ENCODE results near the gene GLDC.

GLDC gene

DNA sequence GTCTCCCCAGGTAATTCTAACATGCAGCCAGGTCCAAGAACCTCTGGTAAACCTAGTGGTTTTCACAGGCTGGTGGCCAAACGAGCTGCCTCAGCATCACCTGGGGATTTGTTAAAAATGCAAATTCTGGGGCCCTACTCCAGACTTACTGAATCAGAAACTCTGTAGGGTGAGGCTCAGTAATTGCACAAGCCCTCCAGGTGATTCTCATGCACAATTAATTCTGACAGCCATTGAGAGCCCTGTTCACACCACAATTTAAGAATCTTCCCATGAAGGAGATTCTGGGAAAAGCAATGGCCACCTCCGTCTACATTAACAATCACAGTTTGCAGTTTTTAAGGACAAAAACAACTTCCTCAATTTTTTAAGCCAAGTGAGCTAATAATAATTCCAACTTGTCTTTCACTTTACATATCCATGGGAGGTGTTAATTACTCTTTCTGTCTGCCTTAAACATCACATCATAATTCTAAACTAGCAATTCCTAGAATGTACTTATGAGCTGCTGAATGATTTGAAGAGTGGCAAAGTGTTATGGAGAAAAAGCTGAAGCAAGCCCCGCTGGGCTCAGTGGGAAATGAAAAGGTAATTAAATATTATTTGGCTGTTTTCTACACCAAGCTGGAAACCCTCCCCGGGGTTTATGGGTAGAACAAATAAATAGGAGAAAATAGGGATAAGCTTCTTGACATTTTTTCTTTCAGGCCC is 70.0 kb downstream of the GLDC start:
- H3K27ac ChIP-seq (ENCODE audit: low read depth, low read length), result no peak overlapping the region
- no peaks in the 10 kb centered on the region for H3K9me3 ChIP-seq (ENCODE audit: insufficient read depth, low read length)
- H3K27me3 ChIP-seq (ENCODE audit: low read length), result 0 out of 2 replicates have a peak, but pooled peaks cover 2% of the 10 kb centered on the region
- H3K9me2 ChIP-seq (replicated peaks; ENCODE audit: insufficient read depth, low read length), result no peaks in the 10 kb centered on the region
- H3K4me3 ChIP-seq (ENCODE audit: insufficient read depth, low read length, poor library complexity, severe bottlenecking), result no peak overlapping the region
- no peak overlapping the region for H2AFZ ChIP-seq (ENCODE audit: low read depth, low read length, severe bottlenecking)
- TF ChIP-seq EZH2phosphoT487 (conservative IDR thresholded peaks at IDR 0.05; ENCODE audit: low read length), result no peak
- TF ChIP-seq, protein P1, sequence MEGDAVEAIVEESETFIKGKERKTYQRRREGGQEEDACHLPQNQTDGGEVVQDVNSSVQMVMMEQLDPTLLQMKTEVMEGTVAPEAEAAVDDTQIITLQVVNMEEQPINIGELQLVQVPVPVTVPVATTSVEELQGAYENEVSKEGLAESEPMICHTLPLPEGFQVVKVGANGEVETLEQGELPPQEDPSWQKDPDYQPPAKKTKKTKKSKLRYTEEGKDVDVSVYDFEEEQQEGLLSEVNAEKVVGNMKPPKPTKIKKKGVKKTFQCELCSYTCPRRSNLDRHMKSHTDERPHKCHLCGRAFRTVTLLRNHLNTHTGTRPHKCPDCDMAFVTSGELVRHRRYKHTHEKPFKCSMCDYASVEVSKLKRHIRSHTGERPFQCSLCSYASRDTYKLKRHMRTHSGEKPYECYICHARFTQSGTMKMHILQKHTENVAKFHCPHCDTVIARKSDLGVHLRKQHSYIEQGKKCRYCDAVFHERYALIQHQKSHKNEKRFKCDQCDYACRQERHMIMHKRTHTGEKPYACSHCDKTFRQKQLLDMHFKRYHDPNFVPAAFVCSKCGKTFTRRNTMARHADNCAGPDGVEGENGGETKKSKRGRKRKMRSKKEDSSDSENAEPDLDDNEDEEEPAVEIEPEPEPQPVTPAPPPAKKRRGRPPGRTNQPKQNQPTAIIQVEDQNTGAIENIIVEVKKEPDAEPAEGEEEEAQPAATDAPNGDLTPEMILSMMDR (IDR thresholded peaks at IDR 0.05; ENCODE audit: insufficient read depth, low read length, poor library complexity, severe bottlenecking), result no peak
- H3K9ac ChIP-seq (ENCODE audit: low read length), result no peak overlapping the region
- no peaks in the 10 kb centered on the region for H3F3A ChIP-seq (ENCODE audit: insufficient read depth)
- no peaks in the 10 kb centered on the region for H3K36me3 ChIP-seq (ENCODE audit: low read length)
- no peaks in the 10 kb centered on the region for H3K79me2 ChIP-seq (ENCODE audit: insufficient read depth, low read length)
- H4K20me1 ChIP-seq (ENCODE audit: low read depth, low read length), result no peaks in the 10 kb centered on the region
- peak overlapping the region; percentile 43 for H3K4me2 ChIP-seq (ENCODE audit: low read depth, low read length, poor library complexity, severe bottlenecking)

DNA sequence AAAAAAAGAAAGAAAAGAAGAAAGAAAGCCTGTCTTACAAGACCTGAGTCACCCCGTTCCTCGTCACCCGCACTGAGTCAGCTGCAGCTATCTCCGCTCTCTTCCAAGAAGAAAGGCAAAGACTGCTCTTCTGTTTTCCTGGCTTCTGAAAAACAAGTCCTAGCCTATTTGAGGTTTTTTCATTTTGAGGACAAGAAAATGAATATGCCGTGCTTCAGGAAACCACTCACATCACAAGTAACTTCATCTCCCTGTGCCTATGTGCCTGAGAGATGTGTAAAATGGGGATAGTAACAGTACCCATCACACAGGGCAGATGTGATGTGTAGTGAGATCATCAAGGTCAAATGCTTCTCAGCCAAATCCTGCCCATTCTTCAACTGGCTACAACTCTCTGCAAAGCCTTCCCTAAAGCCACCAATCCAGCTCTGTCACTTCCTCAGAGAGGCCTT is 78.4 kb downstream of the GLDC start:
- Histone ChIP-seq H3K9me2 (replicated peaks; ENCODE audit: insufficient read depth, low read length) (no peaks in the 10 kb centered on the region), H3F3A (ENCODE audit: insufficient read depth) (no peaks in the 10 kb centered on the region), H3K27ac (ENCODE audit: low read depth, low read length) (no peak overlapping the region), H3K4me2 (ENCODE audit: low read depth, low read length, poor library complexity, severe bottlenecking) (no peak overlapping the region), H3K27me3 (ENCODE audit: low read length) (no peaks in the 10 kb centered on the region), H3K36me3 (ENCODE audit: low read length) (no peaks in the 10 kb centered on the region), H3K79me2 (ENCODE audit: insufficient read depth, low read length) (no peaks in the 10 kb centered on the region), H2AFZ (ENCODE audit: low read depth, low read length, severe bottlenecking) (no peak overlapping the region), H3K9me3 (ENCODE audit: insufficient read depth, low read length) (no peaks in the 10 kb centered on the region), H3K4me3 (ENCODE audit: insufficient read depth, low read length, poor library complexity, severe bottlenecking) (no peak overlapping the region), H3K9ac (ENCODE audit: low read length) (no peak overlapping the region), H4K20me1 (ENCODE audit: low read depth, low read length) (no peaks in the 10 kb centered on the region)
- TF ChIP-seq, protein P1 (IDR thresholded peaks at IDR 0.05; ENCODE audit: insufficient read depth, low read length, poor library complexity, severe bottlenecking), result no peak
- no peak for TF ChIP-seq EZH2phosphoT487 (conservative IDR thresholded peaks at IDR 0.05; ENCODE audit: low read length)

DNA sequence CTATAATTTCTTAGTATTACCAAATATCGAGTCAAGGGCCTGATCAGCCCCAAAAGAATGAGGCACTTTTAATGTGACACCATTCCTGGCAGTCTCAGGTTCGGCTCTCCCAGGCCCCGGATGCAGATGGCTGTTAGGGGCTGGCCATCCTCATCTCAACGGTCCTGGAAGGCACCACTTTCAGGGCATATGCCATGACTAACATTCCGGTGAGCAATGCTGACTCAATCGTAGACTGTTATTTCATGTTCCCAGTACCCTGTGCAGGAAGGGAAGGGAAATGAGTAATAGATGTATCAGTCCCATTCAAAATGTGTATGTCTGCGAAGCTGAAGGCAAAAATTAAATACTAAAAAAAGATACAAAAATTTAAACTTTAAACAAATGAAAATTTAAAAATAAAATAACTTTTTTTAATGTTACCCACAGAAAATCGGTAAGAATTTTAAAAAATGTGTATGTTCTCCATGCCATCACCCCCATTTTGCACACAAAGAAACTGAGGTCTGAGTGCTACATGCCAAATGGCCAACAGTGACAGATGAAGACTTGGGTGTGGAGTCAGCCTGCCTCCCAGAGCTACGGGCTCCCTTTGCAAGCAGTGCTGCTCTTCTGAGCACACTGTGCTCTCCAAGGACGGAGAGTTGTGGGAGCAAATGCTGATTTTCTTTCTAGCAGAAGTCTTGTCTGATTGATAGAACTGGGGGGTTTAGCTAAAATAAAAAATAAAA is 79.0 kb downstream of the GLDC start:
- H3K79me2 ChIP-seq (ENCODE audit: insufficient read depth, low read length), result no peaks in the 10 kb centered on the region
- no peaks in the 10 kb centered on the region for H3F3A ChIP-seq (ENCODE audit: insufficient read depth)
- no peaks in the 10 kb centered on the region for H3K9me3 ChIP-seq (ENCODE audit: insufficient read depth, low read length)
- H3K4me2 ChIP-seq (ENCODE audit: low read depth, low read length, poor library complexity, severe bottlenecking), result no peak overlapping the region
- TF ChIP-seq EZH2phosphoT487 (conservative IDR thresholded peaks at IDR 0.05; ENCODE audit: low read length), result no peak
- TF ChIP-seq, protein P1 (IDR thresholded peaks at IDR 0.05; ENCODE audit: insufficient read depth, low read length, poor library complexity, severe bottlenecking), result no peak
- H3K27ac ChIP-seq (ENCODE audit: low read depth, low read length), result no peak overlapping the region
- H4K20me1 ChIP-seq (ENCODE audit: low read depth, low read length), result no peaks in the 10 kb centered on the region
- H3K4me3 ChIP-seq (ENCODE audit: insufficient read depth, low read length, poor library complexity, severe bottlenecking), result no peak overlapping the region
- no peak overlapping the region for H3K9ac ChIP-seq (ENCODE audit: low read length)
- no peaks in the 10 kb centered on the region for H3K9me2 ChIP-seq (replicated peaks; ENCODE audit: insufficient read depth, low read length)
- H3K27me3 ChIP-seq (ENCODE audit: low read length), result no peaks in the 10 kb centered on the region
- no peak overlapping the region for H2AFZ ChIP-seq (ENCODE audit: low read depth, low read length, severe bottlenecking)
- no peaks in the 10 kb centered on the region for H3K36me3 ChIP-seq (ENCODE audit: low read length)

Measured in SU-DHL-6 (cell line).